ENCODE data around the gene ARMC9. TPM values are rescaled to one million over a fixed set of nuclear protein-coding genes. Genes with fewer than 3 reads are reported as not detected.

The ARMC9 gene
- total and polyA plus RNA-seq, 2 experiments from 2014 or later = 22.5 to 23.7 TPM

- H3K4me2 ChIP-seq = no peak overlapping the region
- no peak overlapping the region for H3K27ac ChIP-seq
- no peaks in the 10 kb centered on the region for H3K27me3 ChIP-seq
- no peaks in the 10 kb centered on the region for H3K36me3 ChIP-seq (replicated peaks; ENCODE audit: insufficient read depth, low read depth)
- H4K20me1 ChIP-seq (ENCODE audit: insufficient read depth, poor library complexity, severe bottlenecking) = no peaks in the 10 kb centered on the region
- H3K4me3 ChIP-seq = no peak overlapping the region
- H3K9me2 ChIP-seq (replicated peaks; ENCODE audit: insufficient read depth) = no peaks in the 10 kb centered on the region
- H2AFZ ChIP-seq = no peak overlapping the region
- no peaks in the 10 kb centered on the region for H3K9me3 ChIP-seq (ENCODE audit: low read depth)
- H3K4me1 ChIP-seq (ENCODE audit: insufficient read depth) = peaks cover 3% of the 10 kb centered on the region
- no peaks in the 10 kb centered on the region for H3K79me2 ChIP-seq
- DNase-seq (ENCODE audit: low spot score) = no peak
- no peak for TF ChIP-seq EZH2phosphoT487 (IDR thresholded peaks at IDR 0.05; ENCODE audit: low read depth, severe bottlenecking, unreplicated experiment)
- TF ChIP-seq EZH2 (IDR thresholded peaks at IDR 0.05; ENCODE audit: borderline replicate concordance) = no peak
- TF ChIP-seq CTCF (IDR thresholded peaks at IDR 0.05; ENCODE audit: poor library complexity) = no peak
- 72% methylated on average over 5 of the region's 5 CpGs for WGBS (ENCODE audit: low lambda C conversion rate, missing lambda C conversion rate)
These were observed 158.0 kb downstream of the ARMC9 start for GRCh38 chr2:231356466-231356844.

DNA sequence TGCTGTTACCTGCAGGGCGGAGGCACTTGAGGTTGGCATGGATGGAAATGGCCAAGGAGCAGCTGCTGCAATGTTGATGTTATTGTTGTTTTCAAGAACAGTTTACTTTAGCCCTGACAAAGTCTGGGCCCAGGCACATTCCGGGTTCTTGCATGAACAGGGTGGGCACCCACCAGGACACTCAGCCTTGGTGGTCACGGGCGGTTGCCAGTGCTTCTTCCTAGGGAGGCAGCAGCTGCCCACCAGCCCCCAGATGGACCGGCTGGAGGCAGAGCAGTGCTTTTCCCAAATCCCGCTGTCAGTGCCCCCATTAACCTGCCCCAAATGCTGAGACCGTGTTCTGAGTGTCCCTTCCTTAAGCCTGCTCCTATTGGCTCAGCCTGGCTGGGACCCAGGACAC is 158.6 kb downstream of the ARMC9 start:
- over 99% methylated on average over 7 of the region's 7 CpGs for WGBS (ENCODE audit: low lambda C conversion rate, missing lambda C conversion rate)
- Histone ChIP-seq H3K27me3 (no peaks in the 10 kb centered on the region), H3K4me3 (no peak overlapping the region), H2AFZ (no peak overlapping the region), H3K36me3 (replicated peaks; ENCODE audit: insufficient read depth, low read depth) (no peaks in the 10 kb centered on the region), H4K20me1 (ENCODE audit: insufficient read depth, poor library complexity, severe bottlenecking) (no peaks in the 10 kb centered on the region), H3K9me2 (replicated peaks; ENCODE audit: insufficient read depth) (no peaks in the 10 kb centered on the region), H3K4me1 (ENCODE audit: insufficient read depth) (peaks cover 3% of the 10 kb centered on the region), H3K79me2 (no peaks in the 10 kb centered on the region), H3K4me2 (no peak overlapping the region), H3K9me3 (ENCODE audit: low read depth) (no peaks in the 10 kb centered on the region), H3K27ac (no peak overlapping the region)
- DNase-seq (ENCODE audit: low spot score) = no peak
- TF ChIP-seq CTCF (IDR thresholded peaks at IDR 0.05; ENCODE audit: poor library complexity) = no peak
- no peak for TF ChIP-seq EZH2 (IDR thresholded peaks at IDR 0.05; ENCODE audit: borderline replicate concordance)
- no peak for TF ChIP-seq EZH2phosphoT487 (IDR thresholded peaks at IDR 0.05; ENCODE audit: low read depth, severe bottlenecking, unreplicated experiment)

DNA sequence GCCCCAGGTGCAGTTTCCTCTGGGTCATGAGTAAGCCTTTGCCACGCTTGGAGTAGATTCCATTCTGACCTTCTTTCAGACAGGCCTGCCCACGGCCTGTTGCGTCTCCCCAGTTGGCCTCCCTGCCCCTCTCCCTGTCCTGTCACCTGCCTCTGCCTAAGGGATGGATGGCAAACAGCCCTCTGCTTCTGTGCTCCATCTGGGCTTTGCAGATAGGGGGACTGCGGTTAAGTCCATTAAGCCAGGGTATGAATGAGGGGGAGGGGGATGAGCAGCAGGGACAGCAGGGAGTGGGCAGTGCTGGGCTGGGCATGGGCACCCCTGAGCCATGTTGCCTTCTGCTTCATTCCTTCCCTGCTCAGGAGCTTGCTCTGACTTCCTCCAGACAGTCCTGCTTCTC is 159.5 kb downstream of the ARMC9 start:
- TF ChIP-seq CTCF (IDR thresholded peaks at IDR 0.05; ENCODE audit: poor library complexity) (no peak), EZH2phosphoT487 (IDR thresholded peaks at IDR 0.05; ENCODE audit: low read depth, severe bottlenecking, unreplicated experiment) (no peak), EZH2 (IDR thresholded peaks at IDR 0.05; ENCODE audit: borderline replicate concordance) (no peak)
- H2AFZ ChIP-seq = no peak overlapping the region
- H4K20me1 ChIP-seq (ENCODE audit: insufficient read depth, poor library complexity, severe bottlenecking) = no peaks in the 10 kb centered on the region
- no peaks in the 10 kb centered on the region for H3K36me3 ChIP-seq (replicated peaks; ENCODE audit: insufficient read depth, low read depth)
- no peak overlapping the region for H3K4me3 ChIP-seq
- no peaks in the 10 kb centered on the region for H3K9me2 ChIP-seq (replicated peaks; ENCODE audit: insufficient read depth)
- H3K27ac ChIP-seq = no peak overlapping the region
- no peaks in the 10 kb centered on the region for H3K79me2 ChIP-seq
- H3K4me2 ChIP-seq = no peak overlapping the region
- 96% methylated on average over 4 of the region's 4 CpGs for WGBS (ENCODE audit: low lambda C conversion rate, missing lambda C conversion rate)
- H3K9me3 ChIP-seq (ENCODE audit: low read depth) = no peaks in the 10 kb centered on the region
- H3K4me1 ChIP-seq (ENCODE audit: insufficient read depth) = peaks cover 3% of the 10 kb centered on the region
- H3K27me3 ChIP-seq = no peaks in the 10 kb centered on the region
- DNase-seq (ENCODE audit: low spot score) = no peak

DNA sequence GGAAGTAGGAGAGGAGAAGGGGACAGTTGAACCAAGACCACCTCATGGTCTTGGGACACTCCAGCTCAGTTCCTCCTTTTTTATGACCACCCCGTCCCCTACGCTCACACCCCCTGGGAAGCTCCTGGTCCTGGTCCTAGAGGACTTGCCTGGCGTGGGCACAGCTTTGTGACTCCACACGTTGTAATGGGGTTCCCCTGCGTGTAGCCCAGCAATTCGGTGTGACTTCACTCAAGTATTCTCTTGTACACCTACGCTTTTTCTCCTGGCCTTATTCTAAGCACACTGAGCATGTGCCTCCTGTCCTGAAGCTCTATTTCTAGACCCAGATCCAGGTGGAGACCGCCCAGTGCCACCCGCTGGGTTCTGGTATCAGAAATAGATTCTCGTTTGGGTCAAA is 161.0 kb downstream of the ARMC9 start:
- no peaks in the 10 kb centered on the region for H3K27me3 ChIP-seq
- H4K20me1 ChIP-seq (ENCODE audit: insufficient read depth, poor library complexity, severe bottlenecking) = no peaks in the 10 kb centered on the region
- no peak overlapping the region for H2AFZ ChIP-seq
- H3K9me3 ChIP-seq (ENCODE audit: low read depth) = no peaks in the 10 kb centered on the region
- no peaks in the 10 kb centered on the region for H3K36me3 ChIP-seq (replicated peaks; ENCODE audit: insufficient read depth, low read depth)
- no peak overlapping the region for H3K27ac ChIP-seq
- H3K4me3 ChIP-seq = no peak overlapping the region
- TF ChIP-seq EZH2 (IDR thresholded peaks at IDR 0.05; ENCODE audit: borderline replicate concordance) = no peak
- no peak for TF ChIP-seq EZH2phosphoT487 (IDR thresholded peaks at IDR 0.05; ENCODE audit: low read depth, severe bottlenecking, unreplicated experiment)
- TF ChIP-seq CTCF (IDR thresholded peaks at IDR 0.05; ENCODE audit: poor library complexity) = no peak
- H3K79me2 ChIP-seq = no peaks in the 10 kb centered on the region
- H3K4me2 ChIP-seq = no peak overlapping the region
- no peak for DNase-seq (ENCODE audit: low spot score)
- H3K9me2 ChIP-seq (replicated peaks; ENCODE audit: insufficient read depth) = no peaks in the 10 kb centered on the region
- H3K4me1 ChIP-seq (ENCODE audit: insufficient read depth) = peaks cover 3% of the 10 kb centered on the region
- 94% methylated on average over 10 of the region's 10 CpGs for WGBS (ENCODE audit: low lambda C conversion rate, missing lambda C conversion rate)
